HepG2 (cell line): Measurements from ENCODE around the gene AHSA1. TPM values are rescaled to one million over a fixed set of nuclear protein-coding genes. Genes with fewer than 3 reads are reported as not detected.

Source experiments
- AKAP8 ChIP-seq: sonication (generic); formaldehyde crosslinking; IDR thresholded peaks from 2 replicates; pipeline ENCODE4 v1.5.1; 2020; ENCODE audit warnings: mild to moderate bottlenecking, missing genetic modification reagents
- ATF1 ChIP-seq: IDR thresholded peaks from 2 replicates; pipeline ENCODE4 v1.6.1; 2016; ENCODE audit warnings: mild to moderate bottlenecking, control low read depth
- CAMTA2 ChIP-seq: sonication (generic); formaldehyde crosslinking; IDR thresholded peaks from 2 replicates; pipeline ENCODE4 v1.4.0; 2020; ENCODE audit warnings: mild to moderate bottlenecking, missing genetic modification reagents, borderline replicate concordance
- CCDC6 ChIP-seq: sonication (generic); formaldehyde crosslinking; IDR thresholded peaks from 2 replicates; pipeline ENCODE4 v1.8.1; 2022; ENCODE audit warnings: mild to moderate bottlenecking, missing genetic modification reagents, moderate library complexity
- FOXK1 ChIP-seq: sonication (generic); formaldehyde crosslinking; IDR thresholded peaks from 2 replicates; pipeline ENCODE4 v1.4.0; 2020; ENCODE audit warnings: low read depth, missing genetic modification reagents, borderline replicate concordance
- GTF2F1 ChIP-seq: fragments of 150-350 bp; IDR thresholded peaks from 2 replicates; pipeline ENCODE4 v1.6.1; 2014; ENCODE audit warnings: low read length
- HNRNPK ChIP-seq: fragments of 200-400 bp; formaldehyde crosslinking; IDR thresholded peaks from 2 replicates; pipeline ENCODE4 v1.6.1; 2018; ENCODE audit warnings: low read length, low read depth, moderate library complexity, mild to moderate bottlenecking; ENCODE audit not compliant: poor library complexity, severe bottlenecking
- KDM5B ChIP-seq: sonication (generic); formaldehyde crosslinking; IDR thresholded peaks from 2 replicates; pipeline ENCODE4 v1.4.0; 2020; ENCODE audit warnings: missing genetic modification reagents, mild to moderate bottlenecking, borderline replicate concordance
- MED1 ChIP-seq: sonication (generic); formaldehyde crosslinking; IDR thresholded peaks from 2 replicates; pipeline ENCODE4 v1.4.0; 2020; ENCODE audit warnings: missing genetic modification reagents
- NFKBIZ ChIP-seq: IDR thresholded peaks from 2 replicates; pipeline ENCODE4 v1.6.1; 2018; ENCODE audit warnings: missing genetic modification reagents, missing compliant biosample characterization
- NFYB ChIP-seq: sonication (generic); formaldehyde crosslinking; IDR thresholded peaks from 2 replicates; pipeline ENCODE4 v1.4.0; 2020; ENCODE audit warnings: missing genetic modification reagents
- NRL ChIP-seq: sonication (generic); formaldehyde crosslinking; IDR thresholded peaks from 2 replicates; pipeline ENCODE4 v1.5.0; 2020; ENCODE audit warnings: missing genetic modification reagents, mild to moderate bottlenecking, moderate library complexity, borderline replicate concordance
- PAWR ChIP-seq: sonication (generic); formaldehyde crosslinking; IDR thresholded peaks from 2 replicates; pipeline ENCODE4 v1.4.0; 2020; ENCODE audit warnings: missing genetic modification reagents, mild to moderate bottlenecking, borderline replicate concordance
- PAX8 ChIP-seq: sonication (generic); formaldehyde crosslinking; IDR thresholded peaks from 2 replicates; pipeline ENCODE4 v1.8.0; 2022; ENCODE audit warnings: mild to moderate bottlenecking, missing genetic modification reagents, borderline replicate concordance
- PHF21A ChIP-seq: sonication (generic); formaldehyde crosslinking; IDR thresholded peaks from 2 replicates; pipeline ENCODE4 v1.5.0; 2020; ENCODE audit warnings: mild to moderate bottlenecking, missing genetic modification reagents
- PHF5A ChIP-seq: IDR thresholded peaks from one replicate; pipeline ENCODE4 v1.6.1; 2018; ENCODE audit warnings: low read depth, missing genetic modification reagents; ENCODE audit not compliant: unreplicated experiment
- POGZ ChIP-seq: sonication (generic); formaldehyde crosslinking; IDR thresholded peaks from 2 replicates; pipeline ENCODE4 v1.4.0; 2020; ENCODE audit warnings: mild to moderate bottlenecking, missing genetic modification reagents
- PRPF4 ChIP-seq: fragments of 200-400 bp; formaldehyde crosslinking; IDR thresholded peaks from 2 replicates; pipeline ENCODE4 v1.6.1; 2016; ENCODE audit warnings: low read length, low read depth; ENCODE audit not compliant: poor library complexity, severe bottlenecking
- STAG1 ChIP-seq: sonication (generic); formaldehyde crosslinking; IDR thresholded peaks from 2 replicates; pipeline ENCODE4 v1.4.0; 2020; ENCODE audit warnings: missing genetic modification reagents
- STAT5B ChIP-seq: sonication (generic); formaldehyde crosslinking; IDR thresholded peaks from 2 replicates; pipeline ENCODE4 v1.4.0; 2020; ENCODE audit warnings: missing genetic modification reagents
- SYNCRIP ChIP-seq: fragments of 200-400 bp; formaldehyde crosslinking; IDR thresholded peaks from 2 replicates; pipeline ENCODE4 v1.6.1; 2018; ENCODE audit warnings: mild to moderate bottlenecking, low read depth, low read length; ENCODE audit not compliant: insufficient read depth
- TAF1 ChIP-seq: sonication (generic); formaldehyde crosslinking; IDR thresholded peaks from 2 replicates; pipeline ENCODE4 v1.4.0; 2020; ENCODE audit warnings: missing genetic modification reagents
- TCF7L2 ChIP-seq: IDR thresholded peaks from 2 replicates; pipeline ENCODE4 v1.6.1; 2011; ENCODE audit warnings: mild to moderate bottlenecking, low read depth, low read length, moderate library complexity
- ZKSCAN1 ChIP-seq: fragments of 150-350 bp; IDR thresholded peaks from 2 replicates; pipeline ENCODE4 v1.6.1; 2014; ENCODE audit warnings: low read length
- ZMYM3 ChIP-seq: sonication (generic); formaldehyde crosslinking; IDR thresholded peaks from 2 replicates; pipeline ENCODE4 v1.5.1; 2020; ENCODE audit warnings: mild to moderate bottlenecking, missing genetic modification reagents
- ZNF282 ChIP-seq: fragments of 450-650 bp; IDR thresholded peaks from 2 replicates; pipeline ENCODE4 v1.6.1; 2018; ENCODE audit not compliant: partially characterized antibody
- ZNF549 ChIP-seq: sonication (generic); formaldehyde crosslinking; IDR thresholded peaks from 2 replicates; pipeline ENCODE4 v1.5.0; 2020; ENCODE audit warnings: missing genetic modification reagents
- ZNF878 ChIP-seq: sonication (generic); formaldehyde crosslinking; IDR thresholded peaks from 2 replicates; pipeline ENCODE4 v1.8.1; 2023; ENCODE audit warnings: mild to moderate bottlenecking, missing genetic modification reagents, moderate library complexity
- polyA plus RNA-seq, 8 experiments: library from polyadenylated mRNA; depleted of rRNA in 3 of 8; stranded (reverse) in 7 of 8; unstranded in 1 of 8; fragments of >200 nt; fragmentation: Illumina TruSeq in 4 of 8; extraction: Trizol in 4 of 8; gene quantifications; 2 replicates each; pipeline versions ENCODE4 v1.2.1 to v1.2.3, GENCODE V29; 2011 to 2016; ENCODE audit warnings: low read depth in 4 of 8, missing spikeins in 1 of 8, mixed read lengths in 1 of 8; ENCODE audit not compliant: insufficient read depth in 1 of 8
- total RNA-seq, 5 experiments: library from RNA; depleted of rRNA; stranded (reverse); fragments of >200 nt; fragmentation: Illumina TruSeq; extraction: Trizol; gene quantifications; 2 replicates each; pipeline ENCODE4 v1.2.3, GENCODE V29; 2016; ENCODE audit warnings: low read depth in 1 of 5
- TF ChIP-seq, protein P1 (sequence below): sonication (generic); formaldehyde crosslinking; IDR thresholded peaks from 2 replicates; pipeline ENCODE4 v1.8.1; 2023; ENCODE audit warnings: missing genetic modification reagents, mild to moderate bottlenecking, borderline replicate concordance
- TF ChIP-seq, protein P2 (sequence below): IDR thresholded peaks from 2 replicates; pipeline ENCODE4 v1.6.1; 2016; ENCODE audit warnings: mild to moderate bottlenecking, missing biosample characterization, missing genetic modification reagents

Gene AHSA1
- total and polyA plus RNA-seq, 2 of the 13 experiments (the other 11 are each of a cell fraction or from before 2014, with no cell fraction given) = 113 to 241 TPM

- TF ChIP-seq, protein P1, sequence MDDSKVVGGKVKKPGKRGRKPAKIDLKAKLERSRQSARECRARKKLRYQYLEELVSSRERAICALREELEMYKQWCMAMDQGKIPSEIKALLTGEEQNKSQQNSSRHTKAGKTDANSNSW (CRISPR knock-in tag) = 0 out of 2 replicates have a peak, but pooled peaks have one; percentile 30
- TF ChIP-seq CAMTA2 (CRISPR knock-in tag) (0 out of 2 replicates have a peak, but pooled peaks have one; percentile 80), PHF21A (CRISPR knock-in tag) (peak; percentile 72; the same call in 1 of the 2 replicates), PAWR (CRISPR knock-in tag) (no peak), ZNF282 (no peak), ZNF549 (no peak), NRL (CRISPR knock-in tag) (no peak), STAT5B (no peak), AKAP8 (CRISPR knock-in tag) (no peak), CCDC6 (CRISPR knock-in tag) (peak; percentile 55; the same call in 1 of the 2 replicates), KDM5B (CRISPR knock-in tag) (peak; percentile 38; the same call in 1 of the 2 replicates), HNRNPK (peak; percentile 89), STAG1 (CRISPR knock-in tag) (no peak; the same call in 1 of the 2 replicates), ATF1 (CRISPR knock-in tag) (peak; percentile 92), GTF2F1 (no peak), SYNCRIP (no peak), NFKBIZ (CRISPR knock-in tag) (no peak; the same call in 1 of the 2 replicates), PAX8 (CRISPR knock-in tag) (0 out of 2 replicates have a peak, but pooled peaks have one; percentile 16), ZNF878 (CRISPR knock-in tag) (no peak), ZMYM3 (CRISPR knock-in tag) (0 out of 2 replicates have a peak, but pooled peaks have one; percentile 28), PRPF4 (no peak), TCF7L2 (no peak), MED1 (CRISPR knock-in tag) (no peak), FOXK1 (CRISPR knock-in tag) (peak; percentile 74; the same call in 1 of the 2 replicates), ZKSCAN1 (no peak), TAF1 (CRISPR knock-in tag) (peak; percentile 85), NFYB (CRISPR knock-in tag) (peak; percentile 52), POGZ (CRISPR knock-in tag) (peak; percentile 47; the same call in 1 of the 2 replicates), PHF5A (CRISPR knock-in tag) (peak; percentile 65)
- TF ChIP-seq, protein P2, sequence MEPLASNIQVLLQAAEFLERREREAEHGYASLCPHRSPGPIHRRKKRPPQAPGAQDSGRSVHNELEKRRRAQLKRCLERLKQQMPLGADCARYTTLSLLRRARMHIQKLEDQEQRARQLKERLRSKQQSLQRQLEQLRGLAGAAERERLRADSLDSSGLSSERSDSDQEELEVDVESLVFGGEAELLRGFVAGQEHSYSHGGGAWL (CRISPR knock-in tag) = peak; percentile 49; the same call in 1 of the 2 replicates
Observed at GRCh38 chr14:77457522-77458248, at the start of gene AHSA1, which contains the start of gene VIPAS39 (continued).
